Measurements from ENCODE around the gene ANGPTL4.
A peak's percentile ranks its signal among the peaks of the same experiment; 100 is the strongest.
"Not testable (repeated sequence)": the region's sequence is repeated elsewhere in the genome, so short reads cannot be mapped to it uniquely, and the experiment has no call there.

Gene ANGPTL4

GRCh38 chr19:8363803-8364771 is at the start of gene ANGPTL4:
Gene ANGPTL4 (plus strand): TSS chr19:8364155. CDS start chr19:8364322, 167 bp downstream.
- peak; percentile 58 to 75 for DNase-seq

- DNase-seq, result not testable (repeated sequence)
These were observed 48.8 kb upstream of the ANGPTL4 start for GRCh38 chr19:8314981-8315640.

- DNase-seq, result no peak
These were observed 47.4 kb upstream of the ANGPTL4 start for GRCh38 chr19:8316351-8317125.

- DNase-seq, result not testable (repeated sequence)
These were observed 45.1 kb upstream of the ANGPTL4 start for GRCh38 chr19:8318835-8319234.

- no peak for DNase-seq
These were observed 44.0 kb upstream of the ANGPTL4 start for GRCh38 chr19:8319807-8320520.

GRCh38 chr19:8320564-8321066 is 43.3 kb upstream of the ANGPTL4 start:
- no peak for DNase-seq

GRCh38 chr19:8321067-8321985 is 42.6 kb upstream of the ANGPTL4 start, which contains the start of the genes NDUFA7 and RPS28:
Gene NDUFA7 (minus strand): TSS chr19:8321375. CDS start chr19:8321358, 17 bp downstream.
Gene RPS28 (plus strand): TSS chr19:8321496. CDS start chr19:8321531, 35 bp downstream.
- DNase-seq, result peak; percentile 86 to 90

GRCh38 chr19:8321986-8322637 is 41.8 kb upstream of the ANGPTL4 start:
- no peak for DNase-seq

- DNase-seq, result no peak
These were observed 41.3 kb upstream of the ANGPTL4 start for GRCh38 chr19:8322638-8322997.

GRCh38 chr19:8323781-8324185 is 40.2 kb upstream of the ANGPTL4 start:
- no peak for DNase-seq

GRCh38 chr19:8324186-8325050 is 39.5 kb upstream of the ANGPTL4 start:
- DNase-seq, result no peak

GRCh38 chr19:8325454-8325853 is 38.5 kb upstream of the ANGPTL4 start:
- DNase-seq, result no peak

GRCh38 chr19:8329996-8330395 is 34.0 kb upstream of the ANGPTL4 start:
- no peak for DNase-seq

- DNase-seq, result no peak
These were observed 32.6 kb upstream of the ANGPTL4 start for GRCh38 chr19:8331263-8331845.

GRCh38 chr19:8332976-8333766 is 30.8 kb upstream of the ANGPTL4 start:
- no peak for DNase-seq

- no peak for DNase-seq
These were observed 30.0 kb upstream of the ANGPTL4 start for GRCh38 chr19:8333767-8334457.
